B cell (primary cell): ENCODE results near the gene LAGE3.

ENCODE experiments used
- CTCF ChIP-seq: fragments of 200-600 bp; IDR thresholded peaks from one replicate; pipeline ENCODE4 v1.8.0; 2022; ENCODE audit warnings: antibody characterized with exemption, mild to moderate bottlenecking
- EZH2 ChIP-seq: IDR thresholded peaks from 2 replicates; pipeline ENCODE4 v1.6.1; 2012; ENCODE audit warnings: borderline replicate concordance, low read depth, mild to moderate bottlenecking, moderate library complexity, low read length; ENCODE audit not compliant: insufficient read depth, poor library complexity, severe bottlenecking

GRCh38 chrX:154428176-154429171 lies 50.6 kb downstream of the LAGE3 start, which contains the start of gene ATP6AP1:
- no peak for TF ChIP-seq CTCF
- no peak for TF ChIP-seq EZH2
